ENCODE results near the gene PPP1R3E. TPM values are rescaled to one million over a fixed set of nuclear protein-coding genes. Genes with fewer than 3 reads are reported as not detected.

The PPP1R3E gene
- total and polyA plus RNA-seq, 2 of the 13 experiments (the other 11 are each of a cell fraction or from before 2014, with no cell fraction given) = 16.5 to 26.5 TPM

DNA sequence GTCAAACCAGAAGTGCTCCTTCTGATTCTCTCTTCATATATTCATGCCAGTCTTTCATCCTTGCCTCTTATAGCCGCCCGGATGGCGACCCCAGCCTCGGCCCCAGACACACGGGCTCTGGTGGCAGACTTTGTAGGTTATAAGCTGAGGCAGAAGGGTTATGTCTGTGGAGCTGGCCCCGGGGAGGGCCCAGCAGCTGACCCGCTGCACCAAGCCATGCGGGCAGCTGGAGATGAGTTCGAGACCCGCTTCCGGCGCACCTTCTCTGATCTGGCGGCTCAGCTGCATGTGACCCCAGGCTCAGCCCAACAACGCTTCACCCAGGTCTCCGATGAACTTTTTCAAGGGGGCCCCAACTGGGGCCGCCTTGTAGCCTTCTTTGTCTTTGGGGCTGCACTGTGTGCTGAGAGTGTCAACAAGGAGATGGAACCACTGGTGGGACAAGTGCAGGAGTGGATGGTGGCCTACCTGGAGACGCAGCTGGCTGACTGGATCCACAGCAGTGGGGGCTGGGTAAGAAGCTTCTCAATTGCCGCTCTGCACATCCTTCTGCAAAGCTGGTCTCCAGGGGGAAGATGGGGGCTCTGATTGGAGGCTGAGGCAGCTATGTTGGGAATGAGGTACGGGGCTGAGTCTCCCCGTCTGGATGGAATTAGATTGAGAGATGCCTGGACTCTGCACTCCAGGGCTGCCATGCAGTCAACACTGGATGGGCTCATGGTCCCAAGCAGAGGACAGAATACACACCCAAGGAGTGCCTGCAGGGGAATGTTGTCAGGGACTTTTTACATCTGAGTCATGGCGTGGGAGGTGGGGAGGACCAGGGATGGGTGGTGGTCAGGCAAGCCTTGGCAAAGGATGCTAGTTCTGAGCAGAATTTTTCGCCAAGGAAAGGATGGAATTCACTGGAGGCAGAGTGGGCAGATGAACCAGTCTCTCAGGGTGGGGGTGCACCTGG, 5.3 kb upstream of the PPP1R3E start (continued):
- TF ChIP-seq, protein P1, sequence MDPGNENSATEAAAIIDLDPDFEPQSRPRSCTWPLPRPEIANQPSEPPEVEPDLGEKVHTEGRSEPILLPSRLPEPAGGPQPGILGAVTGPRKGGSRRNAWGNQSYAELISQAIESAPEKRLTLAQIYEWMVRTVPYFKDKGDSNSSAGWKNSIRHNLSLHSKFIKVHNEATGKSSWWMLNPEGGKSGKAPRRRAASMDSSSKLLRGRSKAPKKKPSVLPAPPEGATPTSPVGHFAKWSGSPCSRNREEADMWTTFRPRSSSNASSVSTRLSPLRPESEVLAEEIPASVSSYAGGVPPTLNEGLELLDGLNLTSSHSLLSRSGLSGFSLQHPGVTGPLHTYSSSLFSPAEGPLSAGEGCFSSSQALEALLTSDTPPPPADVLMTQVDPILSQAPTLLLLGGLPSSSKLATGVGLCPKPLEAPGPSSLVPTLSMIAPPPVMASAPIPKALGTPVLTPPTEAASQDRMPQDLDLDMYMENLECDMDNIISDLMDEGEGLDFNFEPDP (CRISPR knock-in tag; conservative IDR thresholded peaks at IDR 0.05) = no peak
- TF ChIP-seq ZFP82 (CRISPR knock-in tag; IDR thresholded peaks at IDR 0.05; ENCODE audit: borderline replicate concordance) (no peak), MEIS2 (CRISPR knock-in tag; IDR thresholded peaks at IDR 0.05) (no peak), FOXM1 (CRISPR knock-in tag; IDR thresholded peaks at IDR 0.05) (no peak), ZNF263 (CRISPR knock-in tag; IDR thresholded peaks at IDR 0.05) (no peak), ZNF431 (CRISPR knock-in tag; IDR thresholded peaks at IDR 0.05; ENCODE audit: borderline replicate concordance, low read depth) (no peak), ZBTB42 (CRISPR knock-in tag; IDR thresholded peaks at IDR 0.05) (no peak), ZKSCAN5 (CRISPR knock-in tag; IDR thresholded peaks at IDR 0.05) (no peak), KLF13 (CRISPR knock-in tag; IDR thresholded peaks at IDR 0.05) (0 out of 2 replicates have a peak, but pooled peaks have one; percentile 25), ZNF839 (CRISPR knock-in tag; IDR thresholded peaks at IDR 0.05; ENCODE audit: borderline replicate concordance) (peak; percentile 42; the same call in 1 of the 2 replicates)
- TF ChIP-seq, protein P2, sequence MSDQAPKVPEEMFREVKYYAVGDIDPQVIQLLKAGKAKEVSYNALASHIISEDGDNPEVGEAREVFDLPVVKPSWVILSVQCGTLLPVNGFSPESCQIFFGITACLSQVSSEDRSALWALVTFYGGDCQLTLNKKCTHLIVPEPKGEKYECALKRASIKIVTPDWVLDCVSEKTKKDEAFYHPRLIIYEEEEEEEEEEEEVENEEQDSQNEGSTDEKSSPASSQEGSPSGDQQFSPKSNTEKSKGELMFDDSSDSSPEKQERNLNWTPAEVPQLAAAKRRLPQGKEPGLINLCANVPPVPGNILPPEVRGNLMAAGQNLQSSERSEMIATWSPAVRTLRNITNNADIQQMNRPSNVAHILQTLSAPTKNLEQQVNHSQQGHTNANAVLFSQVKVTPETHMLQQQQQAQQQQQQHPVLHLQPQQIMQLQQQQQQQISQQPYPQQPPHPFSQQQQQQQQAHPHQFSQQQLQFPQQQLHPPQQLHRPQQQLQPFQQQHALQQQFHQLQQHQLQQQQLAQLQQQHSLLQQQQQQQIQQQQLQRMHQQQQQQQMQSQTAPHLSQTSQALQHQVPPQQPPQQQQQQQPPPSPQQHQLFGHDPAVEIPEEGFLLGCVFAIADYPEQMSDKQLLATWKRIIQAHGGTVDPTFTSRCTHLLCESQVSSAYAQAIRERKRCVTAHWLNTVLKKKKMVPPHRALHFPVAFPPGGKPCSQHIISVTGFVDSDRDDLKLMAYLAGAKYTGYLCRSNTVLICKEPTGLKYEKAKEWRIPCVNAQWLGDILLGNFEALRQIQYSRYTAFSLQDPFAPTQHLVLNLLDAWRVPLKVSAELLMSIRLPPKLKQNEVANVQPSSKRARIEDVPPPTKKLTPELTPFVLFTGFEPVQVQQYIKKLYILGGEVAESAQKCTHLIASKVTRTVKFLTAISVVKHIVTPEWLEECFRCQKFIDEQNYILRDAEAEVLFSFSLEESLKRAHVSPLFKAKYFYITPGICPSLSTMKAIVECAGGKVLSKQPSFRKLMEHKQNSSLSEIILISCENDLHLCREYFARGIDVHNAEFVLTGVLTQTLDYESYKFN (CRISPR knock-in tag; conservative IDR thresholded peaks at IDR 0.05) = no peak
- TF ChIP-seq, protein P3, sequence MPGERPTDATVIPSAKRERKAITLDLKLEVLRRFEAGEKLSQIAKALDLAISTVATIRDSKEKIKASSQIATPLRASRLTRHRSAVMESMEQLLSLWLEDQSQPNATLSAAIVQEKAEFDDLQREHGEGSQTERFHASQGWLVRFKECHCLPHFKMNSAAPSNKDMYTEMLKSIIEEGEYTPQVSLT (CRISPR knock-in tag; IDR thresholded peaks at IDR 0.05; ENCODE audit: borderline replicate concordance, low read depth) = no peak
- TF ChIP-seq, protein P4, sequence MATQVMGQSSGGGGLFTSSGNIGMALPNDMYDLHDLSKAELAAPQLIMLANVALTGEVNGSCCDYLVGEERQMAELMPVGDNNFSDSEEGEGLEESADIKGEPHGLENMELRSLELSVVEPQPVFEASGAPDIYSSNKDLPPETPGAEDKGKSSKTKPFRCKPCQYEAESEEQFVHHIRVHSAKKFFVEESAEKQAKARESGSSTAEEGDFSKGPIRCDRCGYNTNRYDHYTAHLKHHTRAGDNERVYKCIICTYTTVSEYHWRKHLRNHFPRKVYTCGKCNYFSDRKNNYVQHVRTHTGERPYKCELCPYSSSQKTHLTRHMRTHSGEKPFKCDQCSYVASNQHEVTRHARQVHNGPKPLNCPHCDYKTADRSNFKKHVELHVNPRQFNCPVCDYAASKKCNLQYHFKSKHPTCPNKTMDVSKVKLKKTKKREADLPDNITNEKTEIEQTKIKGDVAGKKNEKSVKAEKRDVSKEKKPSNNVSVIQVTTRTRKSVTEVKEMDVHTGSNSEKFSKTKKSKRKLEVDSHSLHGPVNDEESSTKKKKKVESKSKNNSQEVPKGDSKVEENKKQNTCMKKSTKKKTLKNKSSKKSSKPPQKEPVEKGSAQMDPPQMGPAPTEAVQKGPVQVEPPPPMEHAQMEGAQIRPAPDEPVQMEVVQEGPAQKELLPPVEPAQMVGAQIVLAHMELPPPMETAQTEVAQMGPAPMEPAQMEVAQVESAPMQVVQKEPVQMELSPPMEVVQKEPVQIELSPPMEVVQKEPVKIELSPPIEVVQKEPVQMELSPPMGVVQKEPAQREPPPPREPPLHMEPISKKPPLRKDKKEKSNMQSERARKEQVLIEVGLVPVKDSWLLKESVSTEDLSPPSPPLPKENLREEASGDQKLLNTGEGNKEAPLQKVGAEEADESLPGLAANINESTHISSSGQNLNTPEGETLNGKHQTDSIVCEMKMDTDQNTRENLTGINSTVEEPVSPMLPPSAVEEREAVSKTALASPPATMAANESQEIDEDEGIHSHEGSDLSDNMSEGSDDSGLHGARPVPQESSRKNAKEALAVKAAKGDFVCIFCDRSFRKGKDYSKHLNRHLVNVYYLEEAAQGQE (IDR thresholded peaks at IDR 0.05; ENCODE audit: borderline replicate concordance in 1 of 2, low read depth in 1 of 2, low read length in 2 of 2) = no peak
- TF ChIP-seq, protein P5, sequence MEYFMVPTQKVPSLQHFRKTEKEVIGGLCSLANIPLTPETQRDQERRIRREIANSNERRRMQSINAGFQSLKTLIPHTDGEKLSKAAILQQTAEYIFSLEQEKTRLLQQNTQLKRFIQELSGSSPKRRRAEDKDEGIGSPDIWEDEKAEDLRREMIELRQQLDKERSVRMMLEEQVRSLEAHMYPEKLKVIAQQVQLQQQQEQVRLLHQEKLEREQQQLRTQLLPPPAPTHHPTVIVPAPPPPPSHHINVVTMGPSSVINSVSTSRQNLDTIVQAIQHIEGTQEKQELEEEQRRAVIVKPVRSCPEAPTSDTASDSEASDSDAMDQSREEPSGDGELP (IDR thresholded peaks at IDR 0.05; ENCODE audit: borderline replicate concordance, low read depth) = no peak
- TF ChIP-seq, protein P6, sequence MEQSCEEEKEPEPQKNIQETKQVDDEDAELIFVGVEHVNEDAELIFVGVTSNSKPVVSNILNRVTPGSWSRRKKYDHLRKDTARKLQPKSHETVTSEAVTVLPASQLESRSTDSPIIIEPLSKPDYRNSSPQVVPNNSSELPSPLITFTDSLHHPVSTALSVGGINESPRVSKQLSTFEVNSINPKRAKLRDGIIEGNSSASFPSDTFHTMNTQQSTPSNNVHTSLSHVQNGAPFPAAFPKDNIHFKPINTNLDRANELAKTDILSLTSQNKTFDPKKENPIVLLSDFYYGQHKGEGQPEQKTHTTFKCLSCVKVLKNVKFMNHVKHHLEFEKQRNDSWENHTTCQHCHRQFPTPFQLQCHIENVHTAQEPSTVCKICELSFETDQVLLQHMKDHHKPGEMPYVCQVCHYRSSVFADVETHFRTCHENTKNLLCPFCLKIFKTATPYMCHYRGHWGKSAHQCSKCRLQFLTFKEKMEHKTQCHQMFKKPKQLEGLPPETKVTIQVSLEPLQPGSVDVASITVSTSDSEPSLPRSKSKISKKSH (CRISPR knock-in tag; IDR thresholded peaks at IDR 0.05; ENCODE audit: borderline replicate concordance) = no peak
